IPS-11a (cell line): ENCODE results near the gene NKAIN4.
"Not testable (repeated sequence)": the region's sequence is repeated elsewhere in the genome, so short reads cannot be mapped to it uniquely, and the experiment has no call there.

Experiments
- H3K4me3 ChIP-seq: one replicate; pipeline ENCODE4 v1.5.1; 2013; ENCODE audit warnings: low read depth, low read length, control low read depth

The NKAIN4 gene

GRCh38 chr20:63238514-63239125, 15.6 kb downstream of the NKAIN4 start:
- no peak overlapping the region for H3K4me3 ChIP-seq

GRCh38 chr20:63238031-63238430, 16.2 kb downstream of the NKAIN4 start:
- no peak overlapping the region for H3K4me3 ChIP-seq

- H3K4me3 ChIP-seq: no peak overlapping the region
Observed at GRCh38 chr20:63236116-63236837, 18.0 kb downstream of the NKAIN4 start.

DNA sequence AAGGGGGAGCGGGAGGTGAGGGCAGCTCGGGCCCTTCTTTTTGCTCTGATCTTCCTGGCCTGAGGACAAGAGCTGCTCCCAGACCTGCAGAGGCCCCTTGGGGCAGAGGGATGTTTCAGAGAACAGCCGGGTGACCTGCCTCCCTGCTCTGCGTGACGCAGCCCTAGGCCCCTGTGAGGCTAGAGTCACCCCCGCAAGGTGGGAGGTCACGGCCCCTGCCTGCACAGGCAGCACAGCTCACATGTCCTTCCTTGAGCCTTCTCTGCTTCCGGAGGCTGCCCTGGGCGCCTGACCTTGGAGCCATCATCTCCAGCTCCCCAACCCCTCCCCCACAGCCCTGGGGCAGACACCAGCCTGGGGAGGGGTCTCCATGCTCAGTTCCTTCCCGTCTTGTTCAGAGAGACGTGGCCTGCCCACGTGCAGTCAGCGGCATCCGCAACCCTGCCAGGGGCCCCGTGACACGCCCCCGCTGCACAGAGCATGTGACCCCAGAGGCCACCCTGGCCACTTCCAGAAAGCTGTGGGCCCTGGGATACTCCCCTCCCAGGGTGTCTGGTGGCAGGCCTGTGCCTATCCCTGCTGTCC, 18.8 kb downstream of the NKAIN4 start, which contains the start of gene BIRC7:
TSS of gene BIRC7 (plus strand) at position 507 of the 585 bp plus-strand sequence. CDS start 192 bp downstream, outside the sequence.
- no peak within 1 kb of the TSS for H3K4me3 ChIP-seq

DNA sequence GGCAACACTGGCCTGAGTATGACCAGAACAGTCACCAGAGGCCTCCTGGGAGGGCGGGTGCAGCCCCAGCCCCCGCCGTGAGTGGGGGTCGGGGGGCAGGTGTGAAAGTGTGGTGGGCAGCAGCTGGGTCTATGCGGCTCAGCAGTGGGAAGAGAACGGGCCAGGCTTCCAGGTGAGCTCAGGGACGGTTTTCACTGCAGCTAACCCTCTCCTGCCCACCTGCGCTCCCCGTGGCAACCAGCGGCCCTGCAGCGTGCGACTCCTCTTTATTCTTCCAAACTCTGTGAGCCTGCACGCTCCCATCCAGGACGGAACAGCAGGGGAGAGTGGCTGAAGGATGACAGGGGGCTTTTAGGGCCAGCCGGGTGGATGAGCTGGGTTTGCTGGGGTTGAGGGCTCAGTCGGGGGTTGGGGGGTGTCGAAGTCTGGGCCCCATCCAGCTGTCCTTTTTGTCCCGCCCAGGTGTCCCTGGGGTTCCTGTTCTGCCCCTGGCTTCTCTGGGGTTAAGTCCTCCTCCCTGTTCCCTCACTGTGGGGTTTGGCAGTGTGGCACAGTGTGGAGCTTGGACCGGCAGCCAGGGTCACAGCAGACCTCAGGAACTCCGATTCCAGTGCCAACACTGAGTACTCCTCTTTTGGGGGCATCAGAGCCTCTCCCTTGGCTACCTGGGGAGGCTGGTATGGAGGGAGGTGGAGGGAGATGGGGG, 19.4 kb downstream of the NKAIN4 start:
- H3K4me3 ChIP-seq: no peak overlapping the region

DNA sequence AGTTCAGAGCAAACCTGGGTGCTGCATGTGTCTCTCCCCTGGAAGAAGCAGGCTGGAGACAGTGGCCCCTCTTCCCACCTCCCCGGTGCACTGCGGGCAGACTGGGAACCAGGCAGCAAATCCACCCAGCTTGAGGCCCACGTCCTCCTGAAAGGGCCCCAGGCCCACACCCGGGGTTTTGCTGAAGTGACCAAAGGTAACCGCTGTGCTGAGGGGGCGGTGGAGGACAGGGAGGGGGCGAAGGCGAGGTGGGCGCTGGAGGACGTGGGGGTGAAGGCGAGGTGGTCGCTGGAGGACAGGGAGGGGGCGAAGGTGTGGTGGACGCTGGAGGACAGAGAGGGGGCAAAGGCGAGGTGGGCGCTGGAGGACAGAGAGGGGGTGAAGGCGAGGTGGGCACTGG, 20.3 kb downstream of the NKAIN4 start:
- H3K4me3 ChIP-seq: no peak overlapping the region

- no peak overlapping the region for H3K4me3 ChIP-seq
Observed at GRCh38 chr20:63233061-63233344, 21.3 kb downstream of the NKAIN4 start.

- H3K4me3 ChIP-seq: no peak overlapping the region
Observed at GRCh38 chr20:63232235-63233060, 21.8 kb downstream of the NKAIN4 start.

DNA sequence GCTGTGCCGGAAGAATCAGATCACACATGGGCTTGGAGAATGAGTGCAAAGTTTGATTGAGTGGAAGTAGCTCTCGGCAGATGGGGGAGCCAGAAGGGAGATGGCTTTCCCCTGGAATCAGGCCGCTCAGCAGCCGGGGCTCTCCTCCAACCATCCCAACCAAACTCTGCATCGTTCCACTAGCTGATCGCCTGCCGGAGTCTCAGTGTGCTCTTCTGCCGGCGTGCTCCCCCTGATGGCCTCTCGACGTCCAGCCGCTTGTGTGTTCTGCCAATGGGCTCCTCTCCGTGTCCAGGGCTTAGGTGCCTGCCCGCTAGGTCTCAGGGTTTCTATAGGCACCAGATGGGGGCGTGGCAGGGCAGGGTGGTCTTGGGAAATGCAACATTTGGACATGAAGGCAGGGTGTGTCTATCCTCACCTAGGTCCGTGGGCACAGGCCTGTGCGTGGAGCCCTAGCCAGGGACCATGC, 23.4 kb downstream of the NKAIN4 start:
- no peak overlapping the region for H3K4me3 ChIP-seq

DNA sequence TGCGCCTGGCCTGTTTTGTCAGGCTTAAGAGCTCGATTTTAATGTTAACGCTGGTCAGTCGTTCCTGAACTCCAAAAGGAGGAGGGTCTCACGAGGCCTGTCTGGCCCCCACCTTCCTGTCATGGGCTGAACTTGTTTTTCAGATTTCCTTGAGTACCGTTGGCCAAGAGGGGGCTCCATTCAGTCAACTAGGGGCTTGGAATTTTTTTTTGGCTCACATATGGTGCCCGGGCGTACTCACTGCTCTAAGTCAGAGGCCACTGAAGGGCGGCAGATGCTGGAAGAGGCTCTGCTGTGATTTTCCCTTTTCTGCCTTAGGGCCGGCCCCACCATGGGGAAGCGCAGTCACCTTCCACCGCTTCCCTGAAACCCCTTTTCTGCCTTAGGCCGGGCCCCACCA, 25.5 kb downstream of the NKAIN4 start:
- H3K4me3 ChIP-seq: no peak overlapping the region

GRCh38 chr20:63227260-63227659, 27.0 kb downstream of the NKAIN4 start:
- no peak overlapping the region for H3K4me3 ChIP-seq

GRCh38 chr20:63226042-63226943, 28.0 kb downstream of the NKAIN4 start:
- no peak overlapping the region for H3K4me3 ChIP-seq

- no peak overlapping the region for H3K4me3 ChIP-seq
Observed at GRCh38 chr20:63225082-63225454, 29.2 kb downstream of the NKAIN4 start.

DNA sequence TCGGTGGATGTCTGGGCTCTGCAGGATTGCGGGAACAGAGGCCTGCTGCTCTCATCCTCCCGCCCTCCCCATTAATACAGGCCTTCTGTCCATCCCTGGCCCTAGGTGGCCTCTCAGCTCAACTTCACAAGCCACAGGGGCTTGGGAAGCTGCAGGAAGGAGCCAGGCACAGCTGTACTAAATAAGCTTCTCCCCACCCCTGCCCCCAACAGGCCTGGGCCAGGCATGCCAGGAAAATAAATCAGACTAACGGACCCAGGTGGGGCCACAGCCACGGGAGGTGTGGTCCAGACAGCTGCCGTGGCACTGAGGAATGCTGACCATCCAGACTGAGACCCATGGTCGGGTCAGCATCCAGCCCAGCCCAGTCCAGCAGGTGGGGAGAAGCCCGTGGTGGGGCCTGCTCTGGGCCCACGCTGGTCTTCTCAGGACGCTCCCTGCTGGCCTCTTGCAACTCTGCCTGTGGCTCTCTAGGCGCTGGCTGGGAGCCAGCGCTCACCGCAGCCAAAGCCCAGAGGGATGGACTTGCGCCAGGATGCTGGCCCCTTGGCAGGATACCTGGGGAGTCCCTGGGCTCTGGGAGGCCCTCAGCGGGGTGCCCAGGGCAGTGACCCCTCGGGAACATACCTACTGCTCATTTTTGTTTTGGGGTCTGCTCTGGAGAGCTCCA, 29.7 kb downstream of the NKAIN4 start:
- H3K4me3 ChIP-seq: no peak overlapping the region

DNA sequence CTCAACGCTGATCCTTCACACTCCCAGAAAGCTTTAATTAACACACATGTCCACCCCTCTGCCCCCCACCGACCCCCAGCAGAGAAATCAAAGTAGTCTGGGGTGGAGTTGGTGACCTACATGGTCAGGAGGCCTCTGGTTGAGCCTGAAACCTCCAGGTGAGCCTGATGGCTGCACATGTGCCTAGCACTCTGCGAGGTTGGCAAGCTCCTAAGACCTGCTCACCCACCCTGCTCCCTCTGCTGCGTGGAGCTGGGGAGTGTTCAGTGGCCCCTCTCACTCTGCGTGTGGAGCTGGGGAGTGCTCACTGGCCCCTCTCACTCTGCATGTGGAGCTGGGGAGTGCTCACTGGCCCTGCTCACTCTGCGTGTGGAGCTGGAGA, 30.4 kb downstream of the NKAIN4 start:
- no peak overlapping the region for H3K4me3 ChIP-seq

- no peak overlapping the region for H3K4me3 ChIP-seq
Observed at GRCh38 chr20:63223121-63223825, 31.0 kb downstream of the NKAIN4 start.

- no peak overlapping the region for H3K4me3 ChIP-seq
Observed at GRCh38 chr20:63222541-63222940, 31.7 kb downstream of the NKAIN4 start.

DNA sequence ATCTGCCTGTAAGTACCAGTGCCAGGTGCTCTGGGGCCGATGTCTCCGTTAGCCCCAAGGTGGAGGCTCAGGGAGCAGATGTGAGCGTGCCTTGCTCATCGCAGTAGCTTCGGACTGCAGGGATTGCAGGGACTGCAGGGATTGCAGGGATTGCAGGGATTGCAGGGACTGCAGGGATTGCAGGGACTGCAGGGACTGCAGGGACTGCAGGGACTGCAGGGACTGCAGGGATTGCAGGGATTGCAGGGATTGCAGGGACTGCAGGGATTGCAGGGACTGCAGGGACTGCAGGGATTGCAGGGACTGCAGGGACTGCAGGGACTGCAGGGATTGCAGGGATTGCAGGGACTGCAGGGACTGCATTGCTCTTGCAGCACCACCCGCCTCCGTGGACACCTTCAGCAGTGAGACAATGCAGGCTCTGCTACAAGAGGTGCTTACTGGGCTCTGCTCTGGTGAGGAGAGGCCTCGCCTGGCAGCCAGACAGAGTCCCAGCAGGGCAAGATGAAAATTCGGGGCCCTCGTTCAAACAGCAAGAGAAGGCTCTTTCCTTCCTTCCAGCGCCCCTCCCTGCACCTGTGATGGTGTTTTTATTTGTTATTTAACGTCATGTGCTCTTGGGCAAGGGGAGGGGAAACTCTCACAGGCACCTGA, 32.7 kb downstream of the NKAIN4 start:
- not testable (repeated sequence) for H3K4me3 ChIP-seq
